Breast epithelium (tissue), 4 donors: Measurements from ENCODE around the gene COG2. TPM values are rescaled to one million over a fixed set of nuclear protein-coding genes. Genes with fewer than 3 reads are reported as not detected.
"Not testable (repeated sequence)": the region's sequence is repeated elsewhere in the genome, so short reads cannot be mapped to it uniquely, and the experiment has no call there.

Source experiments
- DNase-seq, 2 donors: peaks; one replicate each; pipeline ENCODE4 v3.0.0-alpha.2; 2019; ENCODE audit warnings: low spot score in 2 of 2
- H3K27ac ChIP-seq, 2 donors: fragments of 200-600 bp; sonication (generic) in 1 of 2; one replicate each; pipeline ENCODE4 v1.5.1; 2016 to 2019; ENCODE audit warnings: mild to moderate bottlenecking in 1 of 2
- H3K27me3 ChIP-seq, 2 donors: fragments of 200-600 bp; sonication (generic) in 1 of 2; one replicate each; pipeline versions ENCODE4 v1.5.1 to v1.6.0; 2017 to 2019; ENCODE audit warnings: control low read depth in 1 of 2, mild to moderate bottlenecking in 1 of 2
- H3K36me3 ChIP-seq: fragments of 200-600 bp; one replicate; pipeline ENCODE4 v1.5.1; 2019
- H3K4me1 ChIP-seq, 2 donors: fragments of 200-600 bp; sonication (generic); one replicate each; pipeline ENCODE4 v1.5.1; 2016 to 2019; ENCODE audit warnings: control low read depth in 1 of 2
- H3K4me3 ChIP-seq, 3 donors: fragments of 200-600 bp; sonication (generic); 1 replicate in 2 of 3; 2 replicates in 1 of 3; pipeline ENCODE4 v1.5.1; 2016 to 2019; ENCODE audit warnings: mild to moderate bottlenecking in 3 of 3, moderate library complexity in 2 of 3
- H3K9me3 ChIP-seq, 2 donors: fragments of 200-600 bp; sonication (generic) in 1 of 2; one replicate each; pipeline ENCODE4 v1.5.1; 2016 to 2019; ENCODE audit warnings: control low read depth in 1 of 2
- POLR2A ChIP-seq: fragments of 450-650 bp; IDR thresholded peaks from one replicate; pipeline ENCODE4 v1.6.1; 2016; ENCODE audit warnings: antibody characterized with exemption, mild to moderate bottlenecking, moderate library complexity
- POLR2AphosphoS5 ChIP-seq, 3 donors: sonication (generic); formaldehyde crosslinking; IDR thresholded peaks; one replicate each; pipeline ENCODE4 v1.6.1; 2017; ENCODE audit warnings: antibody characterized with exemption in 3 of 3
- intact Hi-C: fragments of 100-400 bp; cut with DNase I; formaldehyde crosslinking; loops from one replicate; pipeline ENCODE4 v1.15.1; 2023; ENCODE audit warnings: low total_unique reads
- total RNA-seq, 3 donors: library from RNA; depleted of rRNA; stranded (reverse); fragments of >200 nt; gene quantifications; one replicate each; pipeline ENCODE4 v1.1.0, GENCODE V29; 2016
- TF ChIP-seq, protein P1 (sequence below), 3 donors: fragments of 450-650 bp; IDR thresholded peaks; one replicate each; pipeline ENCODE4 v1.5.1; 2016 to 2017; ENCODE audit warnings: antibody characterized with exemption in 3 of 3, mild to moderate bottlenecking in 3 of 3, moderate library complexity in 3 of 3

COG2 gene
- total RNA-seq, 3 donors from 2014 or later, result 22.9 to 44.3 (median 33.4) TPM

DNA sequence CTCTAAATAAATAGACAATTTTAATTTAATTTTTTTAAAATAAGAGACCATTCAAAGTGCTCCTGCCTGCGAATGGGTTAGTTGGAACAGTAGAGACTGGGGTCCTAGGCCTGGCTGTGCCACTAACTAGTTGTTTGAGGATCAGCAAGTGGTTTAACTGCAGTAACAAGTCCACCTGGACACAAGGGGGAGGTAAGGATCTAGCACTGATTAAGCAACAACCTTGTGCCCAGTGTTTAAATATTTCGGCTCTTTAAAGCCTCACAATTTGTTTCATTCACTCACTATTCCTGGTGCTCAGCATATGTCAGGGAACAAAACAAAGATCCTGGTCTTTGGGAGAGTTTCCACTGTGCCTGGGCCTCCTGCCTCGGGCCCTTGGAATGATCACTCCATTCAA is 73.2 kb downstream of the COG2 start:
- intact Hi-C loops, result loop anchor here (10.0 kb wide), 1 partner anchor 1679 kb away; no protein-coding TSS in a partner anchor
- H3K4me1 ChIP-seq, result peaks cover 0 to 7% of the 10 kb centered on the region in 2 donors
- H3K27ac ChIP-seq, result no peak overlapping the region
- TF ChIP-seq POLR2AphosphoS5 (IDR thresholded peaks at IDR 0.05), result no peak
- no peak for TF ChIP-seq POLR2A
- TF ChIP-seq, protein P1, sequence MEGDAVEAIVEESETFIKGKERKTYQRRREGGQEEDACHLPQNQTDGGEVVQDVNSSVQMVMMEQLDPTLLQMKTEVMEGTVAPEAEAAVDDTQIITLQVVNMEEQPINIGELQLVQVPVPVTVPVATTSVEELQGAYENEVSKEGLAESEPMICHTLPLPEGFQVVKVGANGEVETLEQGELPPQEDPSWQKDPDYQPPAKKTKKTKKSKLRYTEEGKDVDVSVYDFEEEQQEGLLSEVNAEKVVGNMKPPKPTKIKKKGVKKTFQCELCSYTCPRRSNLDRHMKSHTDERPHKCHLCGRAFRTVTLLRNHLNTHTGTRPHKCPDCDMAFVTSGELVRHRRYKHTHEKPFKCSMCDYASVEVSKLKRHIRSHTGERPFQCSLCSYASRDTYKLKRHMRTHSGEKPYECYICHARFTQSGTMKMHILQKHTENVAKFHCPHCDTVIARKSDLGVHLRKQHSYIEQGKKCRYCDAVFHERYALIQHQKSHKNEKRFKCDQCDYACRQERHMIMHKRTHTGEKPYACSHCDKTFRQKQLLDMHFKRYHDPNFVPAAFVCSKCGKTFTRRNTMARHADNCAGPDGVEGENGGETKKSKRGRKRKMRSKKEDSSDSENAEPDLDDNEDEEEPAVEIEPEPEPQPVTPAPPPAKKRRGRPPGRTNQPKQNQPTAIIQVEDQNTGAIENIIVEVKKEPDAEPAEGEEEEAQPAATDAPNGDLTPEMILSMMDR (IDR thresholded peaks at IDR 0.05), result no peak
- H3K4me3 ChIP-seq, result no peak overlapping the region
- DNase-seq, result no peak
- H3K27me3 ChIP-seq, result no peaks in the 10 kb centered on the region
- H3K36me3 ChIP-seq, result no peaks in the 10 kb centered on the region
- no peaks in the 10 kb centered on the region for H3K9me3 ChIP-seq

DNA sequence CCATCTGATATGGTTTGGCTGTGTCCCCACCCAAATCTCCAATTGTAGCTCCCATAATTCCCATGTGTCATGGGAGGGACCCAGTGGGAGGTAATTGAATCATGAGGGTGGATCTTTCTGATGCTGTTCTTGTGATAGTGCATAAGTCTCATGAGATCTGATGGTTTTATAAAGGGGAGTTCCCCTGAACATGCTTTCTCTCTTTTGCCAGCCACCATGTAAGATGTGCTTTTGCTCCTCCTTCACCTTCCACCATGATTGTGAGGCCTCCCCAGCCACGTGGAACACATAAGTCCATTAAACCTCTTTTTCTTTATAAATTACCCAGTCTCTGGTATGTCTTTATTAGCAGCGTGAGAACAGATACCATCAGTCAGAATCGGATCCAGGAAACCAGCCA is 74.2 kb downstream of the COG2 start:
- H3K27me3 ChIP-seq, DNase-seq, H3K36me3 ChIP-seq, H3K4me3 ChIP-seq, H3K4me1 ChIP-seq, H3K9me3 ChIP-seq, H3K27ac ChIP-seq: not testable (repeated sequence)
- intact Hi-C loops, result loop anchor here (10.0 kb wide), 1 partner anchor 1678 kb away; no protein-coding TSS in a partner anchor

DNA sequence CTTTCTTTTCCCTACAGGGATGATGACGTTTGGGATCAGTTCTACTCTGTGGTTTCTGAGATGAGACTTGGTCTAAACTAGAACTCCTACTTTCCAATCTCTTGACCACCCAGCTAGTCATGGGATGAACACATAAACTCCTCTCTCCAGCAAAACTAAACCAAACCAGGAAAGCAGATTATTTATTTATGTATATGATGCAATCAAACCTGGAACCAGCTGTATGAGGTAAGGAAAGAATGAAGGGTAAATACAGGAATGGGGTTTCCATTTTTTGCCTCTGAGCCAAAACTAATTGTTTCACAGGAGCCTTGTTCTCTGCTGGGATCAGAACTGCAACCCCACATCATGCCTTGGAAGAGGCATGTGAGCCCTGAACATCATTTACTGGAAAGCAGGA is 75.0 kb downstream of the COG2 start:
- no peaks in the 10 kb centered on the region for H3K27me3 ChIP-seq
- H3K4me3 ChIP-seq, result no peak overlapping the region
- H3K27ac ChIP-seq, result no peak overlapping the region
- DNase-seq, result no peak
- H3K4me1 ChIP-seq, result peaks cover 0 to 7% of the 10 kb centered on the region in 2 donors
- TF ChIP-seq, protein P1 (IDR thresholded peaks at IDR 0.05), result no peak
- H3K9me3 ChIP-seq, result peaks cover 0 to 4% of the 10 kb centered on the region in 2 donors
- intact Hi-C loops, result loop anchor here (10.0 kb wide), 1 partner anchor 1678 kb away; no protein-coding TSS in a partner anchor
- H3K36me3 ChIP-seq, result no peaks in the 10 kb centered on the region

DNA sequence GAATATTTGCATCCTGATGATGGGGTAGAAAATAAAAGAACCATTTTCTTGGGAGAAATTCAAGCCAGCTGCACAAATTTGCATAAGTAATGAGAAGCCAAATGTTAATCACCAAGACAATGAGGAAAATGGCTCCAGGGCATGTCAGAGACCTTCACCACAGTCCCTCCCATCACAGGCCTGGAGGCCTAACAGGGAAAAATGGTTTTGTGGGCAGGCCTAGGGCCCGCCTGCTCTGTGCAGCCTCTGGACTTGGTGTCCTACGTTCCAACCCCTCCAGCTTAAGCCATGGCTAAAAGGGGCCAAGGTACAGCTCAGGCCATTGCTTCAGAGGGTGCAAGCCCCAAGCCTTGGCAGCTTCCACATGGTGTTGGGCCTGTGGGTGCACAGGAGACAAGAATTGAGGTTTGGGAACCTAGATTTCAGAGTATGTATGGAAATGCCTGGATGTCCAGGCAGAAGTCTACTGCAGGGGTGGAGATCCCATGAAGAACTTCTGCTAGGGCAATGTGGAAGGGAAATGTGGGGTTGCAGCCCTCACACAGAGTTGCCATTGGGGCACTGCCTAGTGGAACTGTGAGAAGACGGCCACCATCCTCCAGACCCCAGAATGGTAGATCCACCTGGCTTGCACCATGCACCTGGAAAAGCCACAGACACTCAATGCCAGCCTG is 79.7 kb downstream of the COG2 start:
- DNase-seq, H3K4me3 ChIP-seq, H3K9me3 ChIP-seq, H3K27me3 ChIP-seq, H3K4me1 ChIP-seq, H3K36me3 ChIP-seq, intact Hi-C loops, H3K27ac ChIP-seq: not testable (repeated sequence)

DNA sequence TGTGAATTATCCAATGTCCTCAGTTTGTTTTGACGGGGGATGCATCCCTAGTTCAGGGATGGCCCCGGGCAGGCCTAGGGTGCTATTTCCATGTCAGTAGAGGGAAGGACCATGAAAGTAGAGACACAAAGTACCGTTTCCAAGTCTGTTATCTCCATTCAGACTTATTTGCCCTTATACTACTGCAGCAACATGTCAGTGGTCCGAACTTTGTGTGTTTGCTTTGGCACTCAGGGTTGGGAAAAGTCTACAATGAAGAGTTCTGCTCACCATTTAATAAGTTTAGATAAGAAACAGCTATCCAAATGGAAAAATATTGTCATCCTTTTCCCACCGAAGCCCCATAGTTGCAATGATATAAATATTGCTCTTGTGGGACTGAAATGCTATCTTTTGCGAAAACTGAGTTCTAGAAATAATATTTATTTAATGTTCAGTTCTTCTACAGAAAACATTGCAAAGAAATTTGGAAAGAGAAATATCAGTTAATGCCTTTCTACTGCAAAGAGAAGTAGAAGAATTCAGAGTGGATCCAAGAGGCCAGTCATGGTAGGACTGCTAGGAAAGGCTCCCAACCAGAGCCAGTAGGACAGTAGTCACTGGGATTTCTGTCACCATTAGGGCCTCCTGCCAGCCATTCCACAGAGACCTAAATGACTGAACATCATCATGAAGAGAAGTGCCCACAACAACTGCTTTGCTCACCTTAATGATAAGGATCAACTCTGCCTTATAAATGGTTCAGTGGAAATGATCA is 83.2 kb downstream of the COG2 start:
- Histone ChIP-seq H3K4me3 (no peak overlapping the region), H3K27ac (no peak overlapping the region), H3K9me3 (peaks cover 0 to 6% of the 10 kb centered on the region in 2 donors), H3K36me3 (no peaks in the 10 kb centered on the region), H3K27me3 (no peaks in the 10 kb centered on the region), H3K4me1 (no peaks in the 10 kb centered on the region)
- intact Hi-C loops, result no loop called here
- no peak for TF ChIP-seq POLR2AphosphoS5 (IDR thresholded peaks at IDR 0.05)
- TF ChIP-seq, protein P1 (IDR thresholded peaks at IDR 0.05), result no peak
- no peak for TF ChIP-seq POLR2A
- DNase-seq, result no peak

DNA sequence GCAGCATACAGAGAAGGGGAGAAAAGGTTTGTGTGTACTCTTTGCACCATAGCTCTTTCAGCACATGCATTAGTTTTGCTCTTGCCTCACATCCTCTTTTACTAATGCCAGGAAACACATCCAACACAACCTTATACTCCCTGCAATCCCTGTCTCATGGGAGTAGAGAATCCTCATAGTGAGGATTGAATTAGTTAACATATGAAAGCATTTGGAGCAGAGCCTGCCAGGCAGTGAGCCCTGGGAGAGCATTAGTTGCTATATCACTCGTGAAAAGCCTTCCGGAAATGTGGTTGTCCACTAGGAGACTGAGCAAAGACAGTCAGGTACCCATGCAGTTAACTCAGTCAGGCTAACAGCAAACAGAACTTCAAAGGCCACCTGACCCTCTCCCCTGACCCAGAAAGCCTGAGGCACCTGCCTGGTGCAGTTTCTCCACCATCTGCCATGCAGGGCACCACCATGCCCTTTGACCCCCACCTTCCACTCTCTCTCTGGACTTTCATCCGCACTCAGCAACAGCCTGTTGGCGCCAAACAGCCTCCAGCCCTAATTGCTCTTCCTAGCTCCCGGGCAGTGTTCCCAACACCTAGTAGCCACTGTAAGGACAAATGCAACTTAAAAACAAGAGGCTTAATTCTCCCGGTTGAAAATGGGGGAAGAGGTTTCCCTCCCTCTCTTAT is 86.6 kb downstream of the COG2 start:
- TF ChIP-seq POLR2AphosphoS5 (IDR thresholded peaks at IDR 0.05) (no peak), POLR2A (no peak)
- TF ChIP-seq, protein P1 (IDR thresholded peaks at IDR 0.05), result no peak

More for the DNA sequence above, 86.6 kb downstream of the COG2 start:
- H3K27me3 ChIP-seq, result no peaks in the 10 kb centered on the region
- no peak overlapping the region for H3K4me3 ChIP-seq
- peak overlapping the region in 1 of 2 donors; percentile 21 for H3K27ac ChIP-seq
- intact Hi-C loops, result no loop called here
- no peak for DNase-seq
- H3K4me1 ChIP-seq, result no peaks in the 10 kb centered on the region
- H3K9me3 ChIP-seq, result no peaks in the 10 kb centered on the region
- no peaks in the 10 kb centered on the region for H3K36me3 ChIP-seq
